Progenitor cell of endocrine pancreas (in vitro differentiated cells): ENCODE measurements around the gene AGGF1. TPM values are rescaled to one million over a fixed set of nuclear protein-coding genes. Genes with fewer than 3 reads are reported as not detected.
"Not testable (repeated sequence)": the region's sequence is repeated elsewhere in the genome, so short reads cannot be mapped to it uniquely, and the experiment has no call there.

Experiments used
- DNase-seq: peaks from one replicate; pipeline ENCODE4 v3.0.0; 2021; ENCODE audit warnings: low spot score; ENCODE audit not compliant: unreplicated experiment
- H3K27ac Mint-ChIP-seq: 2 replicates; pipeline ENCODE4 v1.8.0; 2021; ENCODE audit warnings: mild to moderate bottlenecking, moderate library complexity, mixed read lengths
- H3K27me3 Mint-ChIP-seq: 2 replicates; pipeline ENCODE4 v1.8.0; 2021; ENCODE audit warnings: mixed read lengths
- H3K36me3 Mint-ChIP-seq: 2 replicates; pipeline ENCODE4 v1.8.0; 2022; ENCODE audit warnings: mixed read lengths; ENCODE audit not compliant: insufficient read depth
- H3K4me1 Mint-ChIP-seq: 2 replicates; pipeline ENCODE4 v1.8.0; 2021; ENCODE audit warnings: low read depth, mixed read lengths
- H3K4me3 Mint-ChIP-seq: 2 replicates; pipeline ENCODE4 v1.8.0; 2021; ENCODE audit warnings: low read depth, mild to moderate bottlenecking, moderate library complexity, mixed read lengths
- H3K9me3 Mint-ChIP-seq: 2 replicates; pipeline ENCODE4 v1.8.0; 2021; ENCODE audit warnings: low read depth, mixed read lengths
- total RNA-seq: library from RNA; stranded (reverse); gene quantifications from 2 replicates; pipeline ENCODE4 v1.2.1, GENCODE V29; 2021
- TF ChIP-seq, protein P1 (sequence below): fragments of 200-600 bp; sonication (generic); IDR thresholded peaks from one replicate; pipeline ENCODE4 v1.5.0; 2021; ENCODE audit warnings: antibody characterized with exemption, mild to moderate bottlenecking; ENCODE audit not compliant: unreplicated experiment

Gene AGGF1
- total RNA-seq, 1 donor from 2014 or later: 26.3 TPM

DNA sequence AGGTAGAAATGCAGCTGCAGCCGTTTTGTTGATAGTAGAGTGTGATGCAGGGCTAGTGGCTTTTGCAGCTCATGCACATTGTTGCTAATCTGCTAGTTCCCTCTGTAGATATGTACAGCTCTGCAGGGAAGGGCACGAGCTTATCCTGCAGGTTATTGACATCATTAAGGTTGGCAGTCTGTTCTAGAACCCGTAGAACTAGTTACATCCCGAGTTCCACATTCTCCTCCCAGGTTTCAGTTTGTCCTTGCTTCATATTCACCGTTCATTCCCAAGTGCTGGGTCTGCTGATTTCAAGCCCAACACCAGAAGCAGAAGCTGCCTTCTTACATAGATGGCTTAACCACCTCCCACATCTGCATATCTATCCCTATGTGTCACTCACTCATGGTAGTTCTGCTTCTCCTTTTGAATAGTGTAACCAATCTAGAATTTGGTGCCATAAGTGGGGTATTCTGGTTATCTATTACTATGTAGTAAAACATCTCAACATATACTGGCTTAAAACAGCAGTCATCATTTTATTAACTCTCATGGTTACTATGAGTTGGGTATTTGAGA lies 39.2 kb upstream of the AGGF1 start:
- TF ChIP-seq, protein P1, sequence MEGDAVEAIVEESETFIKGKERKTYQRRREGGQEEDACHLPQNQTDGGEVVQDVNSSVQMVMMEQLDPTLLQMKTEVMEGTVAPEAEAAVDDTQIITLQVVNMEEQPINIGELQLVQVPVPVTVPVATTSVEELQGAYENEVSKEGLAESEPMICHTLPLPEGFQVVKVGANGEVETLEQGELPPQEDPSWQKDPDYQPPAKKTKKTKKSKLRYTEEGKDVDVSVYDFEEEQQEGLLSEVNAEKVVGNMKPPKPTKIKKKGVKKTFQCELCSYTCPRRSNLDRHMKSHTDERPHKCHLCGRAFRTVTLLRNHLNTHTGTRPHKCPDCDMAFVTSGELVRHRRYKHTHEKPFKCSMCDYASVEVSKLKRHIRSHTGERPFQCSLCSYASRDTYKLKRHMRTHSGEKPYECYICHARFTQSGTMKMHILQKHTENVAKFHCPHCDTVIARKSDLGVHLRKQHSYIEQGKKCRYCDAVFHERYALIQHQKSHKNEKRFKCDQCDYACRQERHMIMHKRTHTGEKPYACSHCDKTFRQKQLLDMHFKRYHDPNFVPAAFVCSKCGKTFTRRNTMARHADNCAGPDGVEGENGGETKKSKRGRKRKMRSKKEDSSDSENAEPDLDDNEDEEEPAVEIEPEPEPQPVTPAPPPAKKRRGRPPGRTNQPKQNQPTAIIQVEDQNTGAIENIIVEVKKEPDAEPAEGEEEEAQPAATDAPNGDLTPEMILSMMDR: no peak
- peaks cover 6% of the 10 kb centered on the region for H3K4me1 Mint-ChIP-seq
- H3K9me3 Mint-ChIP-seq: no peaks in the 10 kb centered on the region
- H3K36me3 Mint-ChIP-seq: no peaks in the 10 kb centered on the region
- DNase-seq: no peak
- no peak overlapping the region for H3K27ac Mint-ChIP-seq
- no peak overlapping the region for H3K4me3 Mint-ChIP-seq
- no peaks in the 10 kb centered on the region for H3K27me3 Mint-ChIP-seq

DNA sequence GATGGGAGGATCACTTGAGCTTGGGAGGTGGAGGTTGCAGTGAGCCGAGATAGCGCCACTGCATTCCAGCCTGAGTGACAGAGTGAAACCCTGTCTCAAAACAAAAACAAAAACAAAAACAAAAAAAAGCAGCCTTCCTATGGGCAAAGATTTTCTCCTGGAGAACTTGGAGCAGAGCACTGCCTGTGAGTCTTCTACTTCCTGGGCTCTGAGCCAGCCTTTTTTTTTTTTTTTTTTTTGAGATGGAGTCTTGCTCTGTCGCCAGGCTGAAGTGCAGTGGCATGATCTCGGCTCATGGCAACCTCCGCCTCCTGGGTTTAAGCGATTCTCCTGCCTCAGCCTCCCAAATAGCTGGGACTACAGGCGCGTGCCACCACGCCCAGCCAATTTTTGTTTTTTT lies 36.8 kb upstream of the AGGF1 start:
- H3K36me3 Mint-ChIP-seq, H3K9me3 Mint-ChIP-seq, DNase-seq, H3K27ac Mint-ChIP-seq, H3K4me1 Mint-ChIP-seq, H3K27me3 Mint-ChIP-seq, H3K4me3 Mint-ChIP-seq: not testable (repeated sequence)

DNA sequence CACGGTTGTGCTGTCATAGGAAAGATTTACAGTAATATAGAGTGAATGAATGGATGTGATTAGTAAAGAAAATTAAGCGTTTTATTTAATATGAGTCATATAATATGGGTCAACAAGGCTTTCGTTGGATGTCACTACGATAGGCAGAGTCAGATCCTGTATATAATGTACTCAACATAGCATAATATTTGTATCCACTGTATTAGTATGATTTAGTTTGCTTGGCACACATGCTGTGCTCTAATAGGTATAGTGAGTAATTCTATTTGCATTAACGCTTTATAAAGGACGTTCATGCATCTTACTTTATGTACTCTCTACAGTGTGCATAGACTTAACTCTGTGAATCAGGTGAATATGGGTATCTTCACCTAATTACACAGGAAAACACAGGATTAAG lies 35.9 kb upstream of the AGGF1 start:
- Mint-ChIP-seq H3K27ac (no peak overlapping the region), H3K36me3 (no peaks in the 10 kb centered on the region), H3K4me1 (no peaks in the 10 kb centered on the region), H3K27me3 (no peaks in the 10 kb centered on the region), H3K9me3 (no peaks in the 10 kb centered on the region), H3K4me3 (no peak overlapping the region)
- no peak for DNase-seq
- TF ChIP-seq, protein P1: no peak

DNA sequence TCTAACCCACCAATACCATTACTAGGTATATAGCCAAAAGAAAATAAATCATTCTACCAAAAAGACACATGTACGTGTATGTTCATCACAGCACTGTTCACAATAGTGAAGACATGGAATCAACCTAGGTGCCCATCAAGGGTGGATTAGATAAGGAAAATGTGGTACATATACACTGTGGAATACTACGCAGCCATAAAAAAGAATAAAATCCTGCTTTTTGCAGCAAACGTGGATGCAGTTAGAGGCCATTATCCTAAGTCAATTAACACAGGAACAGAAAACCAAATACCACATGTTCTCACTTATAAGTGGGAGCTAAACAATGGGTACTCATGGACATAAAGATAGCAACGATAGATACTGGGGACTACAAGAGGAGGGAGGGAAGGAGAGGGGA lies 32.0 kb upstream of the AGGF1 start:
- not testable (repeated sequence) for H3K27ac Mint-ChIP-seq, H3K36me3 Mint-ChIP-seq, H3K4me3 Mint-ChIP-seq, H3K9me3 Mint-ChIP-seq, H3K27me3 Mint-ChIP-seq, H3K4me1 Mint-ChIP-seq, DNase-seq

DNA sequence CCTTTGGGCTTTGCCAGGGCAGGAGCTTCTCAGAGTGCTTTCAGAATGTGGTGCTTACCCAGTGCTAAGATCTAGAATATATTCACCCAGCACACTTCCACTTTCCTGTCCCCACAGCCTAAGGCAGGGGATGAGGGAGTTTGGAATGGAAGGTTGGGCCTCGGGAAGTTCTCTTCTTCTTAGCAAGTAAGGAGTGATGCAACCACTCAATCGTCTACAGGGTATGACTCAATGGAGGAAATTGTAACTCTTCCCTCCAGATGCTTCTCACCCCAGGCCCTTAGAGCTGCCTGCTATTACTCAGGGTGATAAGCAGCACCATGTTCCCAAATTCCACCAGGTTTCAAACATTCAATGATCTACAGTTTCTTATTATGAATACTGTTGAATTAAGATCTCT lies 30.8 kb upstream of the AGGF1 start:
- Mint-ChIP-seq H3K4me3 (no peak overlapping the region), H3K9me3 (no peaks in the 10 kb centered on the region), H3K27ac (no peak overlapping the region), H3K4me1 (no peaks in the 10 kb centered on the region), H3K36me3 (no peaks in the 10 kb centered on the region), H3K27me3 (no peaks in the 10 kb centered on the region)
- TF ChIP-seq, protein P1: no peak
- DNase-seq: no peak

DNA sequence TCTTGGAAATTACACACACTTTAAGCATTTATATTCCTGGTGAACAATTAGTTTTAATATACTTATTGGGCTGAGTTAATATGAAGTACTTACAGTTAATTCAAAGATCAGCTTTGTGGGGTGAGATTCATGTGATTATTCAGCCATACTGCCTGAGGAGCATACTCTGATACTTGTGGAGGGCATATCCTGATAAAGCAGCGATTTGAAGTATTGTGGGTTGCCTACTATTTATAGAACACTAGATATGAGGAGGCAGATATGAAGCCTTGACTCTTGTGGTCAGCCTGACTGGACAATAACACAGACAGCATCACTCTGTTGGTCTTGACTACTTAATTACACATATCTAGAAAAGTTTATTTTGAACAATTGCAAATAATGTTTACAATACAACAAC lies 27.0 kb upstream of the AGGF1 start:
- no peaks in the 10 kb centered on the region for H3K4me1 Mint-ChIP-seq
- H3K9me3 Mint-ChIP-seq: peaks cover 3% of the 10 kb centered on the region
- H3K27me3 Mint-ChIP-seq: no peaks in the 10 kb centered on the region
- no peaks in the 10 kb centered on the region for H3K36me3 Mint-ChIP-seq
- H3K27ac Mint-ChIP-seq: no peak overlapping the region
- no peak overlapping the region for H3K4me3 Mint-ChIP-seq
- no peak for DNase-seq
- TF ChIP-seq, protein P1: no peak
